ENCODE measurements around the gene KIAA1671. TPM values are rescaled to one million over a fixed set of nuclear protein-coding genes. Genes with fewer than 3 reads are reported as not detected.

KIAA1671 gene
- polyA plus RNA-seq, 3 donors = not detected

DNA sequence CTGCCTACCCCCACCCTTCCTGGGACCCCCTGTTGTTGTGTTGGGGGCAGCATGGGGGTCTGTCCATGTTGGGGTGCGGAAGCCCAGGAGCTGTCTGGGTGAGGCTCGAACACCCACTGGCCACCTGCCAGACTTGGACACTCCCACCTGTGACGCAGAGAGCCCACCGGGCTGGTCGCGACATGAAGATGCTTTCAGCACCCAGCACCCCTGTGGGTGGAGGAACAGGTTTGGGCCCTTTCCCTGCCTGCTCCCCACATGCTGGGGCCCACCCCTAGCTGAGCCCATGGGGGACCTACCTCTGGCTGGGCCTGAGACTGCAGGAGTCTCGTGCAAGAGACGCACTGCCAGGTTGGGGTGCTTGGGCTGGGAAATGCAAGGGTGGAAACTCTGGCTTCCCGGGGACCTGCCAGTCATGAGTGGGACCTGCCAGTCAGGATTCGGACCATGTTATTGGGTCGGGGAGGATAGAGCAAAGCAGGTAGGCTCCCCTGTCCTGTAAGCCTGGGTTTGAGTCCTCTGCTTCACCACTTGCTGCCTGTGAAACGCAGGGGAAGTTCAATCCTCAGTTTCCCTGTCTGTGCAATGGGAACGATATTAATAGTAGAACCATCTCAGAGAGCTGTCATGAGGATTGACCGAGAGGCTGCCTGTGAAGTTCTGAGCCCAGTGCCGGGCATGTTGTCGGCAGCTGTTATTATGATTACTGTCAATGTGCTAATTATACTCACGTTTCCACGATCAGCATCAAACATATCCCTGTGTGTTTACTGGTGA, 24.1 kb downstream of the KIAA1671 start:
- Histone ChIP-seq H4K20me1 (ENCODE audit: insufficient read depth, low read length) (no peaks in the 10 kb centered on the region), H3K27me3 (ENCODE audit: control insufficient read depth in 2 of 2, insufficient read depth in 2 of 2, low read length in 2 of 2) (no peaks in the 10 kb centered on the region), H3K4me3 (replicated peaks in 1 of 3; ENCODE audit: low read depth in 2 of 3, low read length in 3 of 3) (no peak overlapping the region), H3K9me3 (replicated peaks in 1 of 2; ENCODE audit: control insufficient read depth in 1 of 2, insufficient read depth in 1 of 2, low read length in 2 of 2) (no peaks in the 10 kb centered on the region), H3K9ac (ENCODE audit: insufficient read depth, low read length, poor library complexity, severe bottlenecking) (no peak overlapping the region), H3K36me3 (replicated peaks in 1 of 2; ENCODE audit: control insufficient read depth in 1 of 2, insufficient read depth in 2 of 2, low read length in 2 of 2) (no peaks in the 10 kb centered on the region), H3K79me2 (ENCODE audit: insufficient read depth, low read length) (no peaks in the 10 kb centered on the region), H3K4me1 (ENCODE audit: control insufficient read depth in 1 of 2, insufficient read depth in 2 of 2, low read length in 2 of 2) (no peaks in the 10 kb centered on the region), H2AFZ (ENCODE audit: insufficient read depth, low read depth, low read length, poor library complexity, severe bottlenecking) (no peak overlapping the region), H3K27ac (ENCODE audit: low read depth in 1 of 2, low read length in 2 of 2) (no peak overlapping the region), H3K4me2 (replicated peaks; ENCODE audit: extremely low read depth, low read length, poor library complexity, severe bottlenecking) (no peak overlapping the region)
- no peak overlapping the region for H3K4me3 Mint-ChIP-seq
- H3K27me3 Mint-ChIP-seq (ENCODE audit: low read depth in 3 of 3) = peaks cover 0 to 3% (median 1%) of the 10 kb centered on the region in 3 donors
- TF ChIP-seq CTCF (IDR thresholded peaks at IDR 0.05) = no peak
- H3K4me1 Mint-ChIP-seq = no peaks in the 10 kb centered on the region
- 97% methylated on average over 12 of the region's 18 CpGs for WGBS (ENCODE audit: insufficient coverage)
- intact Hi-C loops (cut with micrococcal nuclease) = no loop called here
- no peaks in the 10 kb centered on the region for H3K36me3 Mint-ChIP-seq
- H3K9me3 Mint-ChIP-seq = no peaks in the 10 kb centered on the region
- peak overlapping the region in 1 of 7 donors; percentile 40 for H3K27ac Mint-ChIP-seq
- no peak for DNase-seq

- Mint-ChIP-seq H3K27me3 (ENCODE audit: low read depth in 3 of 3) (peaks cover 0 to 3% (median 2%) of the 10 kb centered on the region in 3 donors), H3K4me1 (no peaks in the 10 kb centered on the region), H3K4me3 (no peak overlapping the region), H3K36me3 (no peaks in the 10 kb centered on the region), H3K9me3 (no peaks in the 10 kb centered on the region), H3K27ac (no peak overlapping the region)
- intact Hi-C loops (cut with micrococcal nuclease) = no loop called here
- Histone ChIP-seq H3K9me3 (replicated peaks in 1 of 2; ENCODE audit: control insufficient read depth in 1 of 2, insufficient read depth in 1 of 2, low read length in 2 of 2) (no peaks in the 10 kb centered on the region), H3K79me2 (ENCODE audit: insufficient read depth, low read length) (no peaks in the 10 kb centered on the region), H3K4me3 (replicated peaks in 1 of 3; ENCODE audit: low read depth in 2 of 3, low read length in 3 of 3) (no peak overlapping the region), H4K20me1 (ENCODE audit: insufficient read depth, low read length) (no peaks in the 10 kb centered on the region), H3K27me3 (ENCODE audit: control insufficient read depth in 2 of 2, insufficient read depth in 2 of 2, low read length in 2 of 2) (no peaks in the 10 kb centered on the region), H3K36me3 (replicated peaks in 1 of 2; ENCODE audit: control insufficient read depth in 1 of 2, insufficient read depth in 2 of 2, low read length in 2 of 2) (no peaks in the 10 kb centered on the region), H3K9ac (ENCODE audit: insufficient read depth, low read length, poor library complexity, severe bottlenecking) (no peak overlapping the region), H3K4me1 (ENCODE audit: control insufficient read depth in 1 of 2, insufficient read depth in 2 of 2, low read length in 2 of 2) (no peaks in the 10 kb centered on the region), H3K4me2 (replicated peaks; ENCODE audit: extremely low read depth, low read length, poor library complexity, severe bottlenecking) (no peak overlapping the region), H2AFZ (ENCODE audit: insufficient read depth, low read depth, low read length, poor library complexity, severe bottlenecking) (no peak overlapping the region), H3K27ac (ENCODE audit: low read depth in 1 of 2, low read length in 2 of 2) (no peak overlapping the region)
- no peak for DNase-seq
- no peak for TF ChIP-seq CTCF (IDR thresholded peaks at IDR 0.05)
- 92% methylated on average over 6 of the region's 12 CpGs for WGBS (ENCODE audit: insufficient coverage)
Measured at GRCh38 chr22:24977370-24978221, 25.1 kb downstream of the KIAA1671 start.

All from CD14-positive monocyte (primary cell).